DMS153 treated with DMSO at 0.1 percent for 48 hours (cell line): ENCODE results near the gene SLC25A53.
"Not testable (repeated sequence)": the region's sequence is repeated elsewhere in the genome, so short reads cannot be mapped to it uniquely, and the experiment has no call there.

Source experiments
- DNase-seq: peaks from one replicate; lab custom pipeline; 2025; ENCODE audit not compliant: unreplicated experiment; lab: John Stamatoyannopoulos, UW

Gene SLC25A53

DNA sequence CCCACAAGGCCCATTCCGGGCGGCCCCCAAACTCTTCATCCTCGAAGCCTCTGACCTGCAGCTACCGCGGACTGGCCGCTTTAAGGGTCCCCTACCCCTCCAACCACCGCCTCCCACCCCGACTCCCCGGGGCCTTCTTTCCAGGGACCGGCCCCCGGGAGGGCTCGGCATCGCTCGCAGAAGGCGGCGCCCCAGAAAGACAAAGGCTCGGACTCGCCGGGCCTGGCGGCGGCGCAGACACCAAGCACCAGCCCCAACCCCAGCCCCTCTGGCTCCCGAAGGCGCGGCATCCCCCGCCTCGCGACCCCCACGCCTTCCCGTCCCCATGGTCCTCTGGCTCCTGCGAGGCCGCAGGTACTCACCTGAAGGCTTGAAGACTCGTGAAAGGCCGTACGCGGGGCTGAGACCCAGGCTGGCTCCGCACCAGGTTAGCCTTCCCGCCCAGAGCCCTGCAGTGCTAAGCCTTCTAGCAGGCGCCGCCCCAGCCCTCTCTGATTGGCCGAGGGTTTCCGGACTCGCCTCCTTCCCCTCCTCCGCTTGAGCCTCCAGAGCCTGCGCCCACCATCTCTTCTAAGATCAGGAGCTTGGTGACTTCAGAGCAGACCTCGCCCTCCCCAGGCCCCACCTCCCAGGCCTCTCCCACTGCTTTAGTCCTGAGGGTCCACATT, 80.9 kb downstream of the SLC25A53 start, which contains the start of gene TMSB15C:
Gene TMSB15C (minus strand): TSS at position 459 of the 668 bp plus-strand sequence.
- DNase-seq = not testable (repeated sequence)

DNA sequence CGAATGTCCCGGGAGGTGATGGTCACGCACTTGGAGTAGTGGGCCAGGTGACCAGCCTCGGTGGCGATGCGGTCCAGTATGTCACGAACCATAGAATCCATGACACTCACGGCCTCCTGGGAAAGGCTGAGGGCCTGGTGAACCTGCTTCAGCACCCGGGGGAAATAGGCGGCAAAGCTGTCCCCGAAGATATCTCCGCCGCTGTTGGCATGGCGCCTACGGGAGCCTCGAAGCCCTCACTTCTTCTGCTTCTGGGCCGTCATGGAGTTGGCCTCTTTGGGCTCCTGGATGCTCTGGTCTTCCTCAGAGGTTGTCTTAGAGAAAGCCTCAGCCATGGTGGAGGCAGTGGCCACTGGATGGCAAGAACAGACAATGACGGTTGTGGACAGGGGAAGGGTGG, 94.2 kb downstream of the SLC25A53 start:
- not testable (repeated sequence) for DNase-seq

DNA sequence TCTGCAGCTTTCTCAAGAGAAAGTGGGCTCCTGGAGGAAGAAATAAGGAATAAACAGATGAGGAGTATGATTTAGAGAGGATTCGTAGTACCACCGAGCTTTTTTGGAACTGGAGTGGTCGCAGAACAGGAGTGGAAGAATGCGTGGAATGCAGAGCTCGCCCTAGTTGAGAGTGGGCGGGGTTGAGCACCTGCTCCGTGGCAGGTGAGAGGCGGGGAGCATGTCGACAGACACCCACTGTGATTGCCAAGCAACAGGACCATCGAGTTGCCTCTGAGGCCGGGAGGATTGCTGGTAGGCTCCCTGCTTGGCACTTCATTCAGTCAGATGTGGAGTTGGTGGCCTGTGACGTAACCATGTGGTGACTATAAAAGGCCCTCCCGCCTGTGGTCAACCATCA, 101.9 kb downstream of the SLC25A53 start:
- DNase-seq = not testable (repeated sequence)
